ENCODE data around the gene NEUROG3.

DNA sequence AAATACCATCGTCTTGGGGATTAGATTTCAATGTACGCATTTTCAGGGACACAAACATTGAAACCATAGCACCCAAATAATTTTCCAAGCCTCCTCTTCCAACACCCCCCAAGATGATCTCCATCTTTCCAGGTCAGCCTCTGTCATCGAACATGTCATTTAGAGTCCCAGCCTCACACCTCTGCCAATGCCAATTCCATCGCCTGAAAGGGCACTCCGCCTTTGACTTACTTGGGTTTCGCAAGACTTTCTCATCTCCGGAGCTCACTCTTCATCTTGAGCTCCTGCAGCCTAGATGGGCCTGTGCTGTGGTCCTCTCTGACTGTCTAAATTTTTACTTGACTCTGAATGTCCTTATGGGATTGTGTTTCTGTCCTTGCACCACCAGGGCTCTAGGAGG is 46.4 kb upstream of the NEUROG3 start:
- TF ChIP-seq POLR2A (IDR thresholded peaks at IDR 0.05): no peak
- TF ChIP-seq, protein P1, sequence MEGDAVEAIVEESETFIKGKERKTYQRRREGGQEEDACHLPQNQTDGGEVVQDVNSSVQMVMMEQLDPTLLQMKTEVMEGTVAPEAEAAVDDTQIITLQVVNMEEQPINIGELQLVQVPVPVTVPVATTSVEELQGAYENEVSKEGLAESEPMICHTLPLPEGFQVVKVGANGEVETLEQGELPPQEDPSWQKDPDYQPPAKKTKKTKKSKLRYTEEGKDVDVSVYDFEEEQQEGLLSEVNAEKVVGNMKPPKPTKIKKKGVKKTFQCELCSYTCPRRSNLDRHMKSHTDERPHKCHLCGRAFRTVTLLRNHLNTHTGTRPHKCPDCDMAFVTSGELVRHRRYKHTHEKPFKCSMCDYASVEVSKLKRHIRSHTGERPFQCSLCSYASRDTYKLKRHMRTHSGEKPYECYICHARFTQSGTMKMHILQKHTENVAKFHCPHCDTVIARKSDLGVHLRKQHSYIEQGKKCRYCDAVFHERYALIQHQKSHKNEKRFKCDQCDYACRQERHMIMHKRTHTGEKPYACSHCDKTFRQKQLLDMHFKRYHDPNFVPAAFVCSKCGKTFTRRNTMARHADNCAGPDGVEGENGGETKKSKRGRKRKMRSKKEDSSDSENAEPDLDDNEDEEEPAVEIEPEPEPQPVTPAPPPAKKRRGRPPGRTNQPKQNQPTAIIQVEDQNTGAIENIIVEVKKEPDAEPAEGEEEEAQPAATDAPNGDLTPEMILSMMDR (IDR thresholded peaks at IDR 0.05 in 4 of 5, conservative IDR thresholded peaks at IDR 0.05 in 1 of 5): no peak
